SKM-1 treated with dmso at 0.1 percent for 144 hours (cell line): ENCODE data around the gene UPK3A.

Source experiments
- DNase-seq: peaks from one replicate; lab custom pipeline; 2025; ENCODE audit not compliant: unreplicated experiment; lab: John Stamatoyannopoulos, UW

The UPK3A gene

GRCh38 chr22:45284705-45285262 lies at the start of gene UPK3A:
Gene UPK3A (plus strand): TSS chr22:45284949. CDS start chr22:45285014, 65 bp downstream.
- no peak for DNase-seq

GRCh38 chr22:45235101-45235777 lies 49.5 kb upstream of the UPK3A start:
- peak; percentile 91 for DNase-seq

GRCh38 chr22:45235851-45236342 lies 48.9 kb upstream of the UPK3A start:
- DNase-seq, result no peak

GRCh38 chr22:45237065-45237990 lies 47.4 kb upstream of the UPK3A start:
- DNase-seq, result no peak

GRCh38 chr22:45238076-45238956 lies 46.4 kb upstream of the UPK3A start:
- DNase-seq, result no peak

- peak; percentile 67 for DNase-seq
Measured at GRCh38 chr22:45238957-45239680, 45.6 kb upstream of the UPK3A start.

GRCh38 chr22:45239681-45240051 lies 45.1 kb upstream of the UPK3A start:
- no peak for DNase-seq

GRCh38 chr22:45240104-45240809 lies 44.5 kb upstream of the UPK3A start:
- no peak for DNase-seq

- peak; percentile 67 for DNase-seq
Measured at GRCh38 chr22:45240810-45241631, 43.7 kb upstream of the UPK3A start, which contains the start of gene KIAA0930. Gene KIAA0930 (minus strand): TSS chr22:45240894. CDS start chr22:45240703, 191 bp downstream.

- DNase-seq, result no peak
Measured at GRCh38 chr22:45242778-45243191, 42.0 kb upstream of the UPK3A start.

GRCh38 chr22:45244916-45245315 lies 39.8 kb upstream of the UPK3A start:
- DNase-seq, result no peak

GRCh38 chr22:45246060-45246985 lies 38.4 kb upstream of the UPK3A start:
- DNase-seq, result no peak

GRCh38 chr22:45248832-45249561 lies 35.8 kb upstream of the UPK3A start:
- DNase-seq, result no peak

GRCh38 chr22:45251825-45252224 lies 32.9 kb upstream of the UPK3A start:
- no peak for DNase-seq

GRCh38 chr22:45253039-45253641 lies 31.6 kb upstream of the UPK3A start:
- DNase-seq, result no peak

- DNase-seq, result no peak
Measured at GRCh38 chr22:45254388-45254787, 30.4 kb upstream of the UPK3A start.
